ENCODE data around the gene CEACAM21.

CEACAM21 gene

DNA sequence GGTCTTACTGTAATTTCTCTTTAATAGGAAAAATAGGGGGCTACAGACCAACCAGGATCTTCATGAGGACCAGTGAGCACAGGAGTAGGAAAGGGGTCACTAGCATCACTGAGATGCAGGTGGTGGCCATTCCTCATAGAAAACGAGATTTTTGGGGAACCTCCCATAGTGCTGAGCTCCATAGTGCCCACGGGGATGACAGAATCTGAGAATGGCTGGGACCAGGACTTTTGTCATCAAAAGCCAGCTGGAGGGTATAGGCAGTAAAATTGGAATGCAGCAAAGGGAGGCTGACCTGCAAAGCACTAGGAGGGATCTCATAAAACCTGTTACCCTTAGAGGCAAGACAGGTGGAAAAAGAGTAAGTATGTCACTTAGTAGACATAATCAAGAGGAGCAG, 28.4 kb upstream of the CEACAM21 start:
- ChIA-PET POLR2A (ENCODE audit: low non-redundant PET) (no interaction called here), CTCF (interaction anchor here (0.8 kb wide), 1 partner anchor 16 kb away, joined by 7 read pairs; no protein-coding TSS in a partner anchor)
- H3K27ac ChIP-seq: no peak overlapping the region
- no peak for DNase-seq (ENCODE audit: low spot score)
- TF ChIP-seq, protein P1, sequence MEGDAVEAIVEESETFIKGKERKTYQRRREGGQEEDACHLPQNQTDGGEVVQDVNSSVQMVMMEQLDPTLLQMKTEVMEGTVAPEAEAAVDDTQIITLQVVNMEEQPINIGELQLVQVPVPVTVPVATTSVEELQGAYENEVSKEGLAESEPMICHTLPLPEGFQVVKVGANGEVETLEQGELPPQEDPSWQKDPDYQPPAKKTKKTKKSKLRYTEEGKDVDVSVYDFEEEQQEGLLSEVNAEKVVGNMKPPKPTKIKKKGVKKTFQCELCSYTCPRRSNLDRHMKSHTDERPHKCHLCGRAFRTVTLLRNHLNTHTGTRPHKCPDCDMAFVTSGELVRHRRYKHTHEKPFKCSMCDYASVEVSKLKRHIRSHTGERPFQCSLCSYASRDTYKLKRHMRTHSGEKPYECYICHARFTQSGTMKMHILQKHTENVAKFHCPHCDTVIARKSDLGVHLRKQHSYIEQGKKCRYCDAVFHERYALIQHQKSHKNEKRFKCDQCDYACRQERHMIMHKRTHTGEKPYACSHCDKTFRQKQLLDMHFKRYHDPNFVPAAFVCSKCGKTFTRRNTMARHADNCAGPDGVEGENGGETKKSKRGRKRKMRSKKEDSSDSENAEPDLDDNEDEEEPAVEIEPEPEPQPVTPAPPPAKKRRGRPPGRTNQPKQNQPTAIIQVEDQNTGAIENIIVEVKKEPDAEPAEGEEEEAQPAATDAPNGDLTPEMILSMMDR (conservative IDR thresholded peaks at IDR 0.05; ENCODE audit: low read depth): no peak

DNA sequence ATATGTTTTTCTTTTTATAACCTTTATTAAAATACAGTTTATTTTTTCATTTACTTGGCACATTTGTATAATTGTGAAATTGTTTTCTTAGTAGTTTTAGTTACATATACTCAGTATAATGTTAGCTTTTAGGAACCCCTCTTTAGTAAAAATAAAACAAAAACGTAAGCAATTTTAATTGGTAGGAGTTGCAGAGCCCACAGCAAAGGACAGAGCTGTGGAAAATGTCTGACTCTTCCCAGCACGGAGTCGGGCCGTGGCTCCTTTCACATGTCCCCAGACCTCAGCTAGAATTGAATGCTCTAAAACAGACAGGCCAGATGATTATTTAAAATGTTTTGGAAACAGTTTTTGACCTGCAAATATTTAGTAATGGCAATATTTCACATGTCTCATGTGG, 27.9 kb upstream of the CEACAM21 start:
- CTCF ChIA-PET: no interaction called here
- POLR2A ChIA-PET (ENCODE audit: low non-redundant PET): no interaction called here
- H3K27ac ChIP-seq: no peak overlapping the region
- DNase-seq (ENCODE audit: low spot score): no peak
- TF ChIP-seq, protein P1 (conservative IDR thresholded peaks at IDR 0.05; ENCODE audit: low read depth): no peak

DNA sequence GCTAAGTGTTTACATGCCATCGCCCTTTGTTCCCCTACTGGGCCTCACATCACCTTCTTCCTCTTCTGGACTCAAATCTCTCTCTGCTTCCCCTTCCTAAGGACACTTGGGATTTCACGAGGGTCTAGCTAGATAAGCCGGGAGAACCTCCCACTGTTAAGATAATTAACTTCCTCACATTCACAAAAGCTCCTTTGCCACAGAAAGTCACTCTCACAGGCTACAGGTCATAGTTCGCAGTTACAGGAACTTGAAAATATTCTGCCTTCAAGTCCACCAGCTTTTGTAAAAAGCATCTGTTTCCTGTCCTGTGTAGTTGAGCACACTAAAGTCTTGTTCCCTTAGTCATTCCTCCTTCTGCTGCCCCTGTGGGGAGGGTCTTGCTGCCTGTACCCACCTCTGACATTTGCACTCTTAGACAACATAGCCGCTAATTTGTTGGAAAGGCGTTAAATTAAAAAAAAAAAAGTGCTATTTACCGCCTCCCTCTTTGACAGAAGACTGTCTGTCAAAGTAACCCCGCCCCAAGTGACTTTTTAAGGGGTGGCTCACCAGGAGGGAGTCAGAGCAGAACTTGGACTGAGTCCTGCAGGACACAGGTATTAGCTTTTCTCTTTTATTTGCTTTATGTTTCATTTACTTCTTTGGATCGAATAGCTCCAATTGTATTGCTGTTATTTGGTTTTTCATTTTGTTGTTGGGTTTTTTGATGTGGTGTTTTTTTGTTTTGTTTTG, 26.8 kb upstream of the CEACAM21 start:
- ChIA-PET POLR2A (ENCODE audit: low non-redundant PET) (no interaction called here), CTCF (interaction anchor here (0.6 to 1.4 kb wide), 3 partner anchors 14 to 1017 kb away, joined by 3 to 4 read pairs (median 3); no protein-coding TSS in a partner anchor)
- DNase-seq (ENCODE audit: low spot score): no peak
- no peak overlapping the region for H3K27ac ChIP-seq
- TF ChIP-seq, protein P1 (conservative IDR thresholded peaks at IDR 0.05; ENCODE audit: low read depth): no peak

DNA sequence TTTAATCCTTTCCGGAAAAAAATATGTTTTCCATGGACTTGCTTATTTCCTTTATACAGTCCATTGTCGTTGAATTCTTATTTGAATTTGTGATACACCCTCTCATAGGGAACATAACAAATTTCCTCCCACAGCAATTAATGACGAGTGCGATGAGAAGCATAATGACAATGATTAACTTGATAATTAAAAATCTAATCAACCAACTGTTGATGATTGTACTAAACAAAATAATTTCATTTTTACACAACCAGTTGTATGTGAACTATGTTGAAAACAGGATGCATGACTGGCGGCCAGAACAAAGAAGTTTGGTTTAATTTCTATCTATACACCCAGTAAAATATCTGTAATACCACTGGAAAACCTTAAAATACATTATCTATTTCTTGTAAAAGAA, 26.1 kb upstream of the CEACAM21 start:
- POLR2A ChIA-PET (ENCODE audit: low non-redundant PET): no interaction called here
- DNase-seq (ENCODE audit: low spot score): no peak
- no peak overlapping the region for H3K27ac ChIP-seq
- CTCF ChIA-PET: interaction anchor here (0.5 to 1.4 kb wide), 4 partner anchors 13 to 1017 kb away, joined by 3 to 4 read pairs (median 3); no protein-coding TSS in a partner anchor
- TF ChIP-seq, protein P1 (conservative IDR thresholded peaks at IDR 0.05; ENCODE audit: low read depth): no peak

DNA sequence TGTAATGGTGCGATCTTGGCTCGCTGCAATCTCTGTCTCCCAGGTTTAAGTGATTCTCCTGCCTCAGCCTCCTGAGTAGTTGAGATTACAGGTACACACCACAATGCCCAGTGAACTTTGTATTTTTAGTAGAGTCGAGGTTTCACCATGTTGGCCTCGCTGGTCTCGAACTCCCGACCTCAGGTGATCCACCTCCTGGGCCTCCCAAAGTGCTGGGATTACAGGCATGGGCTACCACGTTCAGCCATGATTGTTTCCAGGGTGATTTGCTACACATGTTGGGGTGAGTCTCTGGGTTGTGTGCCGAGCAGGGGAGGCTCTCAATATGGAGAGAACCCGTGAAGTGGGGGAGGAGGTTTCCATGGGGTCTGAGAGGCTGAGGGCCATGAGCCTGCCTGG, 24.8 kb upstream of the CEACAM21 start:
- DNase-seq (ENCODE audit: low spot score): no peak
- TF ChIP-seq, protein P1 (conservative IDR thresholded peaks at IDR 0.05; ENCODE audit: low read depth): no peak
- no peak overlapping the region for H3K27ac ChIP-seq
- ChIA-PET POLR2A (ENCODE audit: low non-redundant PET) (no interaction called here), CTCF (interaction anchor here (0.6 kb wide), 2 partner anchors 9 to 887 kb away, joined by 3 to 5 read pairs; no protein-coding TSS in a partner anchor)

DNA sequence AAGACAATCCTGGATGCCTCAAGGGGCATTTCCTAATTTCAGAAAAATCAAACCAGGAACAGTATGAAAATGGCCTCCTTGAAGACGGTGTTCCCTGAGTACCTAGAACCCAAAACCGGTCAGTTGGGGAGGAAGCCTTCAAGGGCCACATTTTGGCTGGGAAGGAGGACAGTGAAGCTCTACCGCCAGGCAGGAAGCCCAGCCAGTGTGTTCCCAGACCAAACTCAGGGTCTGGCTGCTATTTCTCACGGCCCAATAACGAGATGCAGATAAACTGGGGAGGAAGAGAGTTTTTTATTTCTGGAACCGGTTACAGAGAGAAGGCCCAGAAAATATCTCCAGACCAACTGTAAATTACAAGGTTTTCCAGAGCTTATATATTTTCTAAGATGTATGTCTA, 24.3 kb upstream of the CEACAM21 start:
- ChIA-PET POLR2A (ENCODE audit: low non-redundant PET) (no interaction called here), CTCF (interaction anchor here (0.6 kb wide), 2 partner anchors 9 to 887 kb away, joined by 3 to 5 read pairs; no protein-coding TSS in a partner anchor)
- H3K27ac ChIP-seq: no peak overlapping the region
- TF ChIP-seq, protein P1 (conservative IDR thresholded peaks at IDR 0.05; ENCODE audit: low read depth): no peak
- no peak for DNase-seq (ENCODE audit: low spot score)

Measured in RWPE1 (cell line).